GM19351 (cell line): ENCODE measurements around the gene CACNA1C.

ENCODE experiments used
- ATAC-seq: cut with Tn5 transposase; IDR thresholded peaks from one replicate; pipeline ENCODE4 v1.9.1; 2021; ENCODE audit warnings: mild to moderate bottlenecking, moderate library complexity; ENCODE audit not compliant: unreplicated experiment

The CACNA1C gene

DNA sequence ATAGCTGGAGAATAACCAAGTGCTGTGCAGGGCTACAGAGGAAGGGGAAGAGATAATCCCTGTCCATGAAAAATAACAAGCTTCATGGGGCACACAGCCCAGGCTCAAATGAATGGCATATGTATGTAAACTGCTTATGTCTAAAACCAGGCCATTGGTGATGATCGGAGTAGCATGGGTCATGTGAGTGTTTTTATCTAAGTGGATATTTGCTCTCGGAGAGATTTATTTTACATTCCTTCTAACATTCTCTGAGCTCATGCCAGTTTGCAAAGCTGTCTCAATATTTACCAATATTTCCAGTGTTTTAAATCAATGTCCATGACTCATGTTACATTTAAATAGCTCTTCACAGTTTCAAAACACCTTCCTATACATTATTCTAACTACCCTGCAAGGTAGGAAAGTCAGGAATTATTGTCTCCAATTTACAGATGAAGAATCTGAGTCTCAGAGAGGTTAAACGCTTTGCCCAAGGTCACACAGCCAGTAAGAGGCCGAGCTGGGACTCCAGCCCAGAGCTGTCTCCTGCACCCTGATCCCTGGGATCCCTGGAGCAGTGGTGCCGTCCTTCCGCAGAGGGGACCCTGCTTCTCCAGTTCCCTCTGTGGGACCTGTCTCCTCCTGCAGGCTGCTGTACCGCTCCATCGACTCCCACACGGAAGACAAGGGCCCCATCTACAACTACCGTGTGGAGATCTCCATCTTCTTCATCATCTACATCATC, 555.3 kb downstream of the CACNA1C start:
- ATAC-seq = no peak

DNA sequence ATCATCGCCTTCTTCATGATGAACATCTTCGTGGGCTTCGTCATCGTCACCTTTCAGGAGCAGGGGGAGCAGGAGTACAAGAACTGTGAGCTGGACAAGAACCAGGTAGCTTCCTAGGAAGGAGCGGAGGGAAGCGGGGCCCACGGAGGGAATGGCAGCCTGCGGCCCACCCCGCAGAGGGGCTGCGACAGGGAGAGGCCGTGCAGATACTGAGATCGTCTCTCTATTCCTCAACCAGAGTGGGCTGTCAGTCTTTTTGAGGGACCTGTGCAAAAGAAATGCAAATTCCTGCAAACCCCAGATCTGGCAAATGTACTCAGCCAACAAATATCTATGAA, 555.8 kb downstream of the CACNA1C start:
- ATAC-seq = no peak

DNA sequence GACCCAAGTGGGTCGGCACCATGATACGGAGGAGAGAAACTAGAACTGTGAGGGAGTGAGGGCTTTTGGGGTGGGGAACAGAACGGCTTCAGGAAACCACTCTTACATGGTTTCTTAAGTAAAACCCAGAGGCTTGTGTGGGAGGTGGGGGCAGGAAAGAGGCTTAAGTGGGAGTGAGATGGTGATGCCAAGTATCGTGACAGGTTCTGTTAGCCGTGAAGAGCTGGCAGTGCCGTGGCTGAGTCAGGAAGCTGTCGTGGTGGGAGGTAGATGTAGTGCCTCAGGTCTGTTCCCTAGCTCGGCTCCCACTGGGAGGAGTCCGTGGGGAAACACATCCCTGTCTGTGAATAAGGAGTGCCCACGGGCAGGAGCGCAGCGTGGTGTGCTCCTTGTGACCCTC, 556.2 kb downstream of the CACNA1C start:
- ATAC-seq = no peak

DNA sequence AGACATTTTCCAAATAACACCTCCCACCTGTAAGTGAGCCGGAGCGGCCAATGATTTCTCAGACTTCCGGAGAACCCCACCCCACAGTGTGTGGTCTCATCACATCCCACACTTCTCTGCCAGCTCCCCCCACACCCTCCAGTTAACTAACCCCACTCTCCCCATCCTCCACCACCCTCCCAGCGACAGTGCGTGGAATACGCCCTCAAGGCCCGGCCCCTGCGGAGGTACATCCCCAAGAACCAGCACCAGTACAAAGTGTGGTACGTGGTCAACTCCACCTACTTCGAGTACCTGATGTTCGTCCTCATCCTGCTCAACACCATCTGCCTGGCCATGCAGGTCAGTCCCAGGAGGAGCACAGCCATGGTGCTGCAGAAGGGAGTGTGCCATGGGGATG, 557.6 kb downstream of the CACNA1C start:
- ATAC-seq = no peak

DNA sequence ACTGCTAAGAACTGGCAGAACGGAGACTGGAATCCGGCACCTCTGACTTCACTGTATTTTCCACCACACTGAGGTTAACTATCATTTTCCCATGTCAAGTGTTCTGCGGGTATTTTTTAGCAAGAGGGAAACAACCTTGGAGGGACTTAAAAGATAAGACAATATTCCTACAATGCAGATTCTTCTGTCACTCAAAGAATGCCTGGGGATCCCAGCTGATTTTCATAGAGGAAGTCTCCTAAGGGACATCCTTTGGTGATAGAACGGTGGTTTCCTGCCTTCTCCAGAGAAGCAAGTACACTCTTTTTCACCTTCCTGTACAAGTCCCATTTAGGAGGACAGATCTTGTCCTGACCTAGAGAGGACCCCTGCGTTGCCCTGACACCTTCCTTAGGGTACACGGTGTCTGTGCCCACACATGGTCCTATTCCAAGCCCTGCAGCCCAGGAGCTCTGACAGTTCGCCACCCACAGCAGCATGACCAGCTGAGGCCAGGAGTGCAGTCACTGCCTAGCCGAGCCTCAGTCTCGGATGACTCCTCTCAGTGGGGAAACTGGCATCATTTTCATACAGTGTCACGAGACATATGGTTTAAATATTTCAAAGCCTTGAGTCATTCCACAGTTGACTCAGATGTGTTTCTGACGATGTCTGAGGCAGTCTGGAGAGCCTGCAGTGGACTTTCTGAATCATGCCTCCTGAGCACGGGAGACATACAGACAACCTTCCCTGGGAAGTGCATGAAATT, 560.7 kb downstream of the CACNA1C start:
- ATAC-seq = peak; percentile 66

DNA sequence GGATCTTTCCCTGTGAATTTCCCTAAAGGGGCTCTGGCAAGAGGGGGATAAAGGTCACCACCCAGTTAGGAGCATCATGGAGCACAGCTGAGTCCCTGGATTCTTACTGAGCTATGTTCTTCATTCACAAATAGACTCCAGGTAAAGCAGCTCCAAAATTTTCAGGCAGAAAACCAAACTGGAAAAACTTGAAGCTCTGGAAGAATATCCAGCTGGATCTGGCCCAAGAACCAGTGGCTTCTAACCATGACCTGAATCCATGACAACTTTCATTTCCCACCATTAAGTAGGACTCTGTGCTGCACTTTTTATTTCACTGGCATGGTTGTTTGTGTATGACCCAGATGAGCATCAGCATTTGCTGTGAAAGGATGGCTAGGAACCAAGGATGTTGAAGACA, 561.6 kb downstream of the CACNA1C start:
- ATAC-seq = no peak

DNA sequence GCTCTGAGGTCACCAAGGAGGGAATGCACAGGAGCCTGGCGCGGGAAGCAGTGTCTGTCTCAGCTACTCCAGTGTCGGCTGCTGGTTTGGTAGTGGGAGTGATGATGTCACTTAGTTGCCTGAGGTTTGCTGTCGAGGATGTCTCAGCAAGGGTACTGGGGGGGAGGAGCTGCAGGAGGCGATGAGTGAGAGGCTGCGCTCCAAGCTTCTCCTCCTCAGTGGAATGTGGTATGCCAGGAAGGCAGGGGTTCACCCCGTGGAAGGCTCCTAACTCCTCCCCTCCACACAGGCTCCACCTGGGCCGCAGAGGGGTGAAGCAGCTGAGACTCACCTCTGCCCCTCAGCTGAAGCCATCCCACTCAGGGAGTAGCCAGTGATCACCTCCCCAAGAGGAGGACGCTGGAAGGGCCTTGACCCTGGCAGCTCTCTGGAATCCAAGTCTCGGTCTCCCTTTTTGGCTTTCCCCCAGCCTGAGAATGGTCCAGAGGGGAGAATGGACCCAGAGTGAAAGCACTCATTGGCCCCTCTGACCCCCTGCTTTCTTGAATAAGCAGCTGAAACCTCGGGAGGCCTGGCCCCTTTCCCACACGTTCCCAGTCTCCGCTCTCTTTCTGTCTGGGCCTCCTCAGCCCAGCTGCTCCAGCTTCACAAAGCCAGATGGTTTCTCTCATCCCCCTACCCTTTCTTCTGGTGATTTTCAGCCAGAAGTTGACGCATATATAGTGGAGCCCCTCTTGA, 563.0 kb downstream of the CACNA1C start:
- no peak for ATAC-seq

DNA sequence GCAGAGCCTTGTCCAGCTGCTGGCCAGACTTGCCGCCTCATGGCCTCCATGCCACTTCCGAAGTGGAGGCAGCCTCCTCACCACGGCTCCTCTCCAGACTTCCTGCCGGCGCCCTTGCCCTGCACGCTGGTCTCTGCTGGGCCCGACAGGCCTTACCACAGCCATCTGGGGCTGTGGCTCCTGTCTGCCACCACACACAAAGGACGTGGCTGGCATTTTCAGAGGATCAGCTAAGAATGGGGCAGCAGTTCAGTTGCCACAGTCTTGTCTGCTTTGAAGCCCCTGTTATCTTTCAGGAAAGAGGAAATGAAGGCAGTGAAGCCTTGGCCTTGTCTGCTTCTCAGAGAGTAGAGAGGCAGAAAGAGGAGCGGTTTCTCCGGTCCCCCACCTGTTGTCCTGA, 564.0 kb downstream of the CACNA1C start:
- ATAC-seq = no peak

DNA sequence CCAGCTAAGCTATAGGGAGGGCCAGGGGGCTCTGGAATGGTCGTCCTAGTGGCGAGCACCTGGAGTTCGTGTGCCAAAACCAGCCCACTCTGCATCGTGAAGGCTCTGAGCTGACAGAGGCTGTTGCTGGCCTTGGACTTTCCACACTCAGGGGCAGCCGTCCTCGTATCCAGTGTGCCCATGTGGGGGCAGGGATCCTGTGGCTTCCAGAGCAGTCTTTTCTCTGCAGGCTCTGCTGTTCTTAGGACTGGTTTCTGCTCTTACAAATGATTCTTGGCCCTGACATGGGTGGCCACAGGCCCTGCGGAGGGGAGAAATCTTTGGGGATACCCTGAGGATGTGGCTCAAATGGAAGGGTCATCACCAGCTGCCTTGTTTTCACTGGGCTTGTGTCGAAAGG, 564.6 kb downstream of the CACNA1C start:
- no peak for ATAC-seq

DNA sequence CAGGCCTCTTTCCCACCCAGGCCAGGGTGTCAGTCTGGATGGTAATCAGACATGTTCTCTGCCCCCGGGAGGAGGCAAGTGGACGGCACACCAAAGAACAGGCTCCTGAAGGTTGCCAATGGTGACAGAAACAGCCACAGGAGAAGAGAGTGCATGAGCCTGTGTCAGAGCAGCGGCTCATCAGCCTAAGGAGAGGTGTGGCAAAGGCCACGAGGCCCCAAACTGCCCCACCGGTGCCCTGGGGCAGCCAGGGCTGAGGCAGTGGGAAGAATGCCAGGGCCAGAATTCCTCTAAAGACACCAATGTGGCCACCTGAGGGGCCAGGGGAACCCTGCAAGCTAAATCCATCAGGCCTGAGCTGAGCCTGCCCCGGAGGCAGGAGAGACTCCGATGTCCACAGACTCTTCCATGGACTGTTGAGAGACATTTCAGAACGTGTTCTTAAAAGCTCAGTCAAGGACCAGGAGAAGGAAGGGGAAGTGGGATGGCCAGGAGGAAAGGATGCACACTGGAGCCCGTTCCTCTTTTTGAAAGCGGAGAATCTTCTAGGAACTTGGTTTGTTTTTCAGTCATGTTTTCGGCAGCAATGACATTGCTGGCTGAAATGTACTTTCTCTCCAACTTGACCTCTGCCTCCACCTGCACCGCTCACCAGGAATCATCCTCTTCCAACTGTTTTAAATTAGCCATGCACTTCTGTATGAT, 565.7 kb downstream of the CACNA1C start:
- no peak for ATAC-seq

DNA sequence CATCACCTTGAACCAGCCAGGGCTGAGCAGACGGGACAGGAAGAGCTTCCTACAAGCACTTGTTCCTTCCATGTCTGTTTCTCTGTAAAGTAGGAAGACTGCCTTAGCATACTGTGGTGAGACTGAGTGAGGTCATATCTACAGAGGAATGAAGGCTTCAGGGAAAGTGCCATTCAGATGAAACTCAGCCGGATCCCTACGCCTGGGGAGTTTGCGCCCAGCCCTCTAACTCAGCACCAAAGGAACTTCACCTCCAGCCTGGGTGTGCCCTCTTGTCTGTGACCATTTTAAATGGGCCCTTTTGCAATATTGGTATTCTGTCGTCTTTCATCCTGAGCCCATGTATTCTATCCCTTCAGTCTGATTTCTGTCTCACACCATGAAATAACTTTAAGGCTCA, 566.3 kb downstream of the CACNA1C start:
- no peak for ATAC-seq

DNA sequence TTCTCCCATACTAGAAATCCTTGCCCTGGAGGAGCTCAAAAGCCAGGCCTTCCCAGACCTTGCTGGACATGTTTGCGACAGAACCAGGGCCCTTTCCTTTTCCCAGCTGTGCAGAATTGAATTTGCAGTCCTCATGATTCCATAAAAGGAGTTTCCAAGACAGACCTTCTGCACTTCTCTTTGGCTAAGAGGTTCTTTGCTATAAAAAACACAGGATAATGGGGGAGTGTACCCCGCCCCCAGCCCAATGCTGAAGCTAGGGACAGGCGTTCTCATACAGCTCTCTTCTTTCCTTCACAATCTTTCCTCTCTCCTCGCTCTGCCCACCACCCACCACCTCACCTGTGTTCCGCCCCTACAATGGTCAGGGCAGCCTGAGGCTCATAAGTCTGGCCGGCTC, 569.7 kb downstream of the CACNA1C start:
- no peak for ATAC-seq

DNA sequence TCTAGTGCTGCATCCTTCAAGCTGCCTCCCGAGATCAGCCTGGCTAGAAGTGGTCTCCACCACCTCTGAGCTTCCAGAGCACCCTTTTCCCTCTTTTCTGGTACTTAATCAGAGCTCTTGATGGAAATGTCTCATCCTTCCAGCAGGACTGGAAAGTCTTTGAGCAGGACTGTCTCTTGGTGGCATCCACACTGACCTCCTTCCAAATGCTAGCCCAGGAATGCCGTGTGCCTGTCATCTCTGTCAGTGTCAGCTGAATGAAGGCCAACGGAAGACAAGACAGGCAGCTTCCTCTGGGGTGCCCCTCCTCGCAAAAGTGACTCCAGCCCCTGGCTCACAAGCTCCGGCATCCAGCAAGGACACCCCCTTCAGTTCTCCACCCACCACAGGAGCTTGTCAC, 570.7 kb downstream of the CACNA1C start:
- ATAC-seq = no peak

DNA sequence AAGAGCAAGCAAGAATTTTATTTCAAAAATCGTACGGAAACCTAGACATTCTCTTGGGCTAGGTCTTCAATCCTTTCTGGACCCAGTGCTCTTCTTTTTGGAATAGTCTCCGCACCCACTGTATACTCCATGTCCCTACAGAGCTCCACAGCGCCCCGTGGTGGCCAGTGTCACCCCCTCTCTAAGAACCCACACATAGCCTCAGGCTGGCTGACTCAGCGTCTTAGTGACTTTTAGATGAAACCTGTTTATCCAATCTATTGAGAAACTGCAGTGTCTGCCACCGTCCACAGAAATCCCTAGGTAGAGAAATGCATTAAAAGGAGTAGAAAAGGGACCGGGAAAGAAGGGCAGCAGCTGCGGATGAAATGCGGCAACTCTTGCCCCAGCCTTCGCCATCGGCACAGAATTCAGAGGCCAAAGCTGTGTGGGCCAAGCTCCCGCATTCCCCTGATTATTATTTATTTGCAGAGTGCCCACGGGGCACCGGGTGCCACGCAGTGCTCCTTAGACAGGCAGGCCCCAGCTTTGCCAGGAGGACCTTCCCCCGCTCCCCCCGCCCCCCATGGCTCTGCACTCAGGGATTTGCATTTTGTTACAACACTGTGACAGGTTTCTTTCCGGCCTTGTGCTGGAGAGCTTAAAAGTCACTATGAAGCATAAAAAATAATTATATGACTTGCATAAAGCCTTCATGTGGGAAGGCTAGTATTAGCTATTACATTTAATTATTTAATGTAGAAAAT, 571.9 kb downstream of the CACNA1C start:
- ATAC-seq = no peak

DNA sequence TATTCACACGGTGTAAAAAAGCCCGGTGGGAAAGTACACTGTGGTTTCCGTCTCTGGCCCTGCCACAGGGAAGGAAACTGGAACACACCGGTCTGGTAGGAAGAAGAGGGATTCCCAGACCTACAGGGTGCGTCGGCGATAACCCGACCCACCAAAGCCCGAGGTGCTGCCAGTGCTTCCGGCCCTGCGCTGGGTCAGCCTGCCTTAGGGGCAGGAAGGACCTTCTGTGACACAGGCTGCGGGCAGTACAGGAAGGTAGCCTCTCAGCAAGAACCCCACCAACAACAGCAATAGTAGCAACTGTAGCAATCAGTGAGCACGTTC, 572.5 kb downstream of the CACNA1C start:
- ATAC-seq = no peak

DNA sequence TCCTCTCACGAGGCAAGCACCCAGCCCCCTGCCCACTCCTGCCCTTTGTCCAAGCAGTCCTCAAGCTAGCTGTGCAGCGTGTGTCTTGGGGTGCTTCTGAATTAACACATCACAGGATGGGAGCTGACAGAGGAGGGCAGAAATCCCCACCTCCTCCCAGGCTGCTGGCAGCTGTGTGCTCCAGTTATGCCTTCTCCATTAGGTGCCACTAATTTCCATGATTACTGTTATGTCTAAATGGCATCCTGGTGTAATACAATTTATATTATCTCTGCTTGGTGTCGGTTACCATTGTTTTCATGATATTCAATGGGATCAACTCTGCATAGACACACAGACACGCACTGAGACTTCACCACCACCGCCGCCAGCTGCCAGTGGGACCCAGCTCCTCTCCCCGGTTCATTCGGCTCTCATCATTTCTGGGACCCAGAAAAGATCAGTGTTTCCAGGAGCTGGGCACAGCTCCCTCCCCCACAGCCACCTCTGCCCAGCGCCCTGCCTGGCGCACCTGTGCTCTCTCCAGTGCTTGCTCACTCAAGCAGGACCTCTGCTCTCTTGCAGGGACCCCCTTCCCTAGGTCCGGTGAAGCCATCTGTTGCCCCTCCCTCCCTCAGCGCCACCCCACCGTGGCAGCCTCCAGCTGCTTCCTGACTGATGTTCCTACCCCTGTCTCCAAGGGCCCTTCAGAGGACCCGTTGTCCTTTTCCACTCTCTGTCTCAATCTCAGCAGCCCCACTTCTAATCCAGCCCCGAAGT, 574.5 kb downstream of the CACNA1C start:
- no peak for ATAC-seq

DNA sequence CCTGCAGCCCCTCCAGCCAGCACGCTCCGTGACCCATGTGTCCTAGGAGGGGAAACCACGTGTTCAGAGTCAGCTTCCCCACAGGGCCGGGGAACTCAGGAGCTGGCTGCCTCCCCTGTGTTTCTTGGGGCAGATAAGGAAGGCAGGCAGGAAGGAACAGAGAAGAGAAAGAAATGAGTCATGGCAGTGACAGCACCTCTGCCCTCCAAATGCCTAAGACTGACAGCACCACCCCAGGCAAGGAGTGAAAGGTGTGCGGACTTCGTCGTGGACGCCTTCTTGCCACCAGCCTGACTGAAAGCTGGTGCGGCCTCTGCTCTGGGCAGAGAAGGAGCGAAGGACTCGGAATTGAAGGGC, 575.0 kb downstream of the CACNA1C start:
- ATAC-seq = no peak

DNA sequence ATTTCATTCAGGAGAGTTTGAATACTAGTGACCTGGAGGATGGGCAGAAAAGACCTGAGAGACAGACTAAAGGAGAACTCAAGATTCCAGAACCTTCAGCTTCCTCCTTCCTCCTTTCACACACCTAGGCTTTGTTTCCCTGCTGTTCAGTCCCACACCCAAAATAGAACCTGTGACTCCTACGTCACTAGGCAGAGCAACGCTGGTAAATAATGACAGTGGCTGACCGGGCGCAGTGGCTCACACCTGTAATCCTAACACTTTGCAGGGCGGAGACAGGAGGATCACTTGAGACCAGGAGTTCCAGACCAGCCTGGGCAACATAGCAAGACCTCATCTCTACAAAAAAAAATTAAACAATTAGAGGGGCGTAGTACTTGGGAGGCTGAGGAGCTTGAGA, 575.6 kb downstream of the CACNA1C start:
- ATAC-seq = no peak

DNA sequence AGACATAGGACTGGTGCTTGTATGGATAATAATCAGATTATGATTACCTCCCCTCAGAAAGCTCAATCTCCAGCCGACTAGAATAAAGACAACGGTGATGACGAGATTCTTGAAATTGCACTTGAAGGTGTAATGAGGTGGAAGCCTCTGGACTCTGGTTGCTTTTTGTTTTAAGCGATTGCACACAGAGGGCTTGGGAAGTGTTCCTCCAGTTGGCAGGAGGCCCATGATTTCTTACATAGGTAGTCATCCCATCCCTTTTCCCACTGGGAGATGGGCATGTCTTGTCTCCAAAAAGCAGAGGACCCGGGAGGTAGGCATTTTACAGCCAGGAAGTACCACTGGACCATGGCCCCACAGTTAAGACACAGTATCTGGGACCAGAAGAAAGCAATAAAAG, 576.3 kb downstream of the CACNA1C start:
- ATAC-seq = no peak

DNA sequence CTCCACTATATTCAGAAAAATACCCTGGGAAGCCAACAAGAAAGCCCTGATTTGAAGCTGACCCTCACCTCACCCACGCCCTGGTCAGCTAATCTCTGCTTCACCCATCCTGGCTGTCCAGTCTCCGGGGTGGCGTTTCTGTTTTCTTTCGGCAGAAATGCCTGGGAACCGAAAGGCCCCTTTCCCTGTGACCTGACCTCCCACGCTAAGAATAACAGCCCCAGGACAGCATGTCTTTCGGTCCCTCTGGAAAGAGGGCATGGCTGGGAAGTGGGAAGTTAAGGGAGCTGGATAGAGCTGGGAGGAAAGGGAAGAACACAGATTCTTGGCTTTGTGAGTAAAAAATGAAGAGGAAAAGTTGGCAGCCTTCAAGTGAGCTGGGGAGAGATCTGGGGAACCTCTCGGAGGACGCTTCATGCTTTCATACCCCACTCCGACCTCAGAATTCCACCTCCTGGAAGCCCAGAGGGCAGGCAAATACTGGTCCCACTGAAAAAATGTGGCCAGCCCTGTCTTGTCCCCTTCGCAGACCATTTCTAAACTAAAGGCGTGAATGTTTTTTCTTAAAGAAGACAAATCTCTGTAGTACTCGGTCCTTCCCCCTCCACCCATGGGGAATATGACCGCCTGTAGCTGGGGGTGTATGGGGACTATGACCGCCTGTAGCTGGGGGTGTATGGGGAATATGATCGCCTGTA, 579.0 kb downstream of the CACNA1C start:
- ATAC-seq = no peak
